Upper lobe of left lung (tissue), 4 donors: Measurements from ENCODE around the gene MSI2.

ENCODE experiments used
- CTCF ChIP-seq, 6 experiments: fragments of 450-650 bp in 4 of 6; fragments of 200-600 bp in 2 of 6; sonication (generic) in 2 of 6; IDR thresholded peaks; one replicate each; pipeline ENCODE4 v1.5.1; 2016 to 2019; ENCODE audit warnings: antibody characterized with exemption in 6 of 6
- EP300 ChIP-seq, 4 donors: sonication (generic); formaldehyde crosslinking; IDR thresholded peaks; one replicate each; pipeline ENCODE4 v1.5.1; 2017; ENCODE audit warnings: antibody characterized with exemption in 4 of 4, control low read depth in 2 of 4
- POLR2A ChIP-seq, 4 donors: fragments of 450-650 bp; IDR thresholded peaks; one replicate each; pipeline ENCODE4 v1.5.1; 2016 to 2017; ENCODE audit warnings: antibody characterized with exemption in 4 of 4, mild to moderate bottlenecking in 2 of 4
- POLR2AphosphoS5 ChIP-seq, 2 donors: sonication (generic); formaldehyde crosslinking; IDR thresholded peaks; one replicate each; pipeline ENCODE4 v1.5.1; 2017; ENCODE audit warnings: antibody characterized with exemption in 2 of 2

- TF ChIP-seq CTCF (IDR thresholded peaks at IDR 0.05) (no peak), EP300 (IDR thresholded peaks at IDR 0.05) (no peak), POLR2AphosphoS5 (IDR thresholded peaks at IDR 0.05) (no peak), POLR2A (IDR thresholded peaks at IDR 0.05) (no peak)
These were observed 74.3 kb downstream of the MSI2 start for GRCh38 chr17:57330587-57330986.
